GM20431 (cell line): ENCODE data around the gene WDR27.

Source experiments
- in situ Hi-C: fragments of 300-500 bp; cut with MseI, MboI; formaldehyde crosslinking; loops from one replicate; pipeline ENCODE4 v1.15.0; 2020; ENCODE audit warnings: low sequenced_read_pairs; ENCODE audit not compliant: unreplicated experiment

Gene WDR27

DNA sequence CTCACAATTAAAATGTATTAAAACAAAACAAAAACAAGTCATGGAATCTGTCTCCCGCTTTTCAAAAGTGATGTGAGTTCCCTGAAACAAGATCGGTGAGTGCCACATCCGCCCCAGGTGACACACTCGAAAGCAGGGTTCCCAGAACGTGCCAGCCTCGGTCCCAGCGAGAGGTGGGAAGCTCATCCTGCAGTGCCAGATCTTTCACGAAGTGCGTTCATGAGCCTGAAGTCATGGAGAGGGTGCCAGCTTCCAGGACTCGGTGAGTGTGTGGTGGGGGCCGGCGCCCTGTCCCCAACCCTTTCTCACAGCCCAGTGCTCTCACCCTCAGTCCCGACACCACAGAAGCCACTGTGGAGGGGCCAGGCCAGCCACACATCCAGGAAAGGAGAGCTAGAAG, 127.4 kb downstream of the WDR27 start:
- in situ Hi-C loops: no loop called here

DNA sequence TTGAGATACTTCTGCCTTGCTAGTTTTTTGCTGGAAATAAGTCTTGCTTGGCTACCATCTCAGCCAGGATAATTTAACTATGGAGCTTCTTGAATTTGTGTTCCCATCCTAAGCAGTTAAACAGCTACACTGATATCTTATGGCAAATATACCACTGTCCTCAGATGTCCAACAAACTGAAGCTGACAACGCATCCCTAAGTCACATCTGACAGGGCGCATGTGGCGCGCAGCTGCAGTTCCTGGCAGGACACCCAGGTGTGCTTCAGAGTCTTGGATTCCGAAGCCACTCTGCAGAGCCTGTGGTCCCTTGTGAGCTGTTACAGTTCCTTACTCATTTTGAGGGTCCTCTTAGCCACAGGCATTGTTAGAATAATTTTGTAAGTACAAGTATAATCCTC, 127.9 kb downstream of the WDR27 start:
- in situ Hi-C loops: no loop called here

DNA sequence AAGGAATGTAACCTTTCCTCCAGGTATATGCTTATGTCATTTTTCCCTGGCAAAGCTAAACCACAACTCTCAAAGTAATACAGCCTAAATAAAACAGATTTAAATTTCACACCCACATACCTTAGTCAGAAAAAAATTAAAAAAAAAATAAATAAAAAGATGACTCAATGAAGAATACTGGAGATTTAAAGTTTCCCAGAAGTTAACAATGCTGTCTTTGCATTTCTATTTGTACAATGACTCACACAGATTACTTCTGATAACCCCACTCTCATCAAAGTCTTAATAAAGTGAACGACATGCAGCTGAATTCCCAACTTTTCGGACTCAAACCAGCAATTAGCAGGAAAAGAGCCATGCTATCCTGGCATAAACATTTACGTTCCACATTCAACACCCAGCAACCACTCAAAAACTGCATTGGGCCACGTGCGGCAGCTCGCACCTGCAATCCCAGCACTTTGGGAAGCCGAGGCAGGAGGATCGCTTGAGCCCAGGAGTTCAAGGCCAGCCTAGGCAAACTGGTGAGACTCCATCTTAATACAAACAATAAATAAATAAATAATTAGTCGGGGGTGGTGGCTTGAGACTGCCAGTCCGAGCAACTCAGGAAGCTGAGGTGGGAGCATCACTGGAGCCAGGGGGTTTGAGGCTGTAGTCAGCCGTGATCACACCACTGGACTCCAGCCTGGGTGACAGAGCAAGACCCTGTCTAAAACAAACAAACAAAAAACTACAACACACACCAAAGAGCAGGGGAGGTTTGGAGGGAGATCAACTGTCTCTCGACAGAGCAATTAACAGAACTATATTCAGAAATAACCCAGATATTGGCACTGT, 130.5 kb downstream of the WDR27 start:
- in situ Hi-C loops: no loop called here

DNA sequence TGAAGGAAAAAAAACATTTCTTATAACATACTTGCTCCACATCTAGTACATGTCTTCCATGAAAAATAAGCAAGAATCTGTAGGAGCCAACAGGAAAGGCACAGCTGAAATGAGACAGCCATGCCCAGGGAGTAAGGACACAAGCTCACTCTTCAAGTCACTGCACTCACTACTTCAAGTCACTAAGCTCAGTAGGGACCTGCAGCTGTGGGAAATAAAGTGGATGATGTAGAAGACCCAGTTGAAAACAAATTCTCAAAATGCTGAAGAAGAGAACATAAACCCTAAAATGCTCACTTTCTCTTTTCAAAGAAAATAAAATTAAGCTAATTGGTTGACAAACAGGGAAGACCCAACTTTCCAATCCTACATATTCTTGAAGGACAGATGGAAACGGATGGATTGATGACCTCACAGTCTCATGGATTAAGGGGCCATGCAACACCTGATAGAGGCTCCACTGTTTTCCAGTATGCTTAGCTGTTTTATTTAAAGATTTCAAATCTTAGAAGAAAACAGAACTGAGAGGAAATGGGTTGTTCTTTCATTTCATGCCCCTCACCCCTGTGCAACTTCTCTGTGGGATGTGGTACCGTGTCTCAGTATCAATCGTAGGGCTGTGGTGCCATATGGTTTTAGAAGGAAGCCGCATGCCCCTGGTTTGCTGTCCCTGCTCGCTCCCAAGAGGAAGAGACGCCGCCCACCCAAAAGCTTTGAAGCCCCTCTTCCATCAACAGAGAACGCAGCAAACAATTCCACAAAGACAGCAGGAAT, 133.3 kb downstream of the WDR27 start:
- in situ Hi-C loops: no loop called here

GRCh38 chr6:169567819-169568218, 134.0 kb downstream of the WDR27 start:
- in situ Hi-C loops: no loop called here

GRCh38 chr6:169566961-169567750, 134.7 kb downstream of the WDR27 start:
- in situ Hi-C loops: no loop called here

DNA sequence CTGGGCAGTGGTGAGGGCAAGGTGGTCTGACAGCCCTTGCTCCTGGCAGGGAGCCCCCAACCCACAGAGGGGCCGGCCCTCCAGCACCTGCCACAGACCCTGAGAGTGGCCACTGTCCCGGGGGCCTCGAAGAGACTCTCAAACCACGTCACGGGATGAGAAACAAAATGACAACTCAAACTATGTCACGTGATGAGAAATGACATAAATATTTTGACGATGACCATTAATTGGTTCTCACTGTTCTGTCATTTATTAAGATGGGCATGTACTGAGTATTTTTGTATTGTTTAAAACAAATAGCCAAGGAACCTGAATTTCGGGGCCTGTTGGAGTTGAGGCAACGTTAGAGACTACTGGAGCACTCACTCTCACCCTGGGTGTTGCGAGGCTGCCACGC, 135.5 kb downstream of the WDR27 start:
- in situ Hi-C loops: no loop called here

GRCh38 chr6:169564453-169565240, 137.2 kb downstream of the WDR27 start:
- in situ Hi-C loops: no loop called here

GRCh38 chr6:169561665-169562064, 140.2 kb downstream of the WDR27 start:
- in situ Hi-C loops: no loop called here

DNA sequence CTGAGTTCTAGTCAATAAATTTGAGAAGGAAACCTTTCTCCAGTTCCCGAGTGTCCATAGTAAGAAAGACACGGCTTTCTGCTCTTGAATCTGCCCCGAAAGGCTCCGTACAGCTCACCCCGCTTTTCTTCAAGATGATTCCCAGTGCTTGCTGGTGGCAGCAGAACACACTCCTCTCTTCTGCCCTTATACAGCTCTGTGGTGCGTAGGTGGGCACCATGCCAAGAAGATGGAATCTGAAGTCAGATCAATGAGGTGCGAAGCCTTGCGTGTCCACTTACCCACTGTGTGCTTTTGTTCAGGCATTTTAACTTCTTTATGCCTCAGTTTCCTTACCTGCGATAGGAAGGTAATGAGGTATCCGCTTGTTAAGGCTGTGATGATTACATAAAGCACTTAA, 142.2 kb downstream of the WDR27 start:
- in situ Hi-C loops: no loop called here

- in situ Hi-C loops: no loop called here
Measured at GRCh38 chr6:169558774-169559441, 142.9 kb downstream of the WDR27 start.

GRCh38 chr6:169558378-169558773, 143.5 kb downstream of the WDR27 start:
- in situ Hi-C loops: no loop called here

DNA sequence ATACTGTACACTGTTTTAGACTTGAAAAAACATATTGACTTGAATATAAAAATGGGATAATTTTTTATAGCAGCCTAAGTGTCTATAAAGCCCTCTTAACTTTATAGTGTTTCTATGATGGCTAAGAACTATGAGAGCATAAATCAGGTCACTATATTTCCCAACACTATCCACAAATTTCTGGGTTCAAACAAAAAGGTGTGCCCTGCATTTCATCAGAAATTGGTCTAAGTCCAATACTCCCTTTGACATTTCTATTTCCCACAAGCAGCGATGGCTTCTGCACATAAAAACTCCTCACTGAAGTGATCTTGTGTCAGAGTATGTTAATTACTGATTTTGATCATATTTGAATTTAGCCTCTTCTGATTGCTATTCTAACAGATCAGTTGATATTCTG, 143.9 kb downstream of the WDR27 start:
- in situ Hi-C loops: no loop called here

DNA sequence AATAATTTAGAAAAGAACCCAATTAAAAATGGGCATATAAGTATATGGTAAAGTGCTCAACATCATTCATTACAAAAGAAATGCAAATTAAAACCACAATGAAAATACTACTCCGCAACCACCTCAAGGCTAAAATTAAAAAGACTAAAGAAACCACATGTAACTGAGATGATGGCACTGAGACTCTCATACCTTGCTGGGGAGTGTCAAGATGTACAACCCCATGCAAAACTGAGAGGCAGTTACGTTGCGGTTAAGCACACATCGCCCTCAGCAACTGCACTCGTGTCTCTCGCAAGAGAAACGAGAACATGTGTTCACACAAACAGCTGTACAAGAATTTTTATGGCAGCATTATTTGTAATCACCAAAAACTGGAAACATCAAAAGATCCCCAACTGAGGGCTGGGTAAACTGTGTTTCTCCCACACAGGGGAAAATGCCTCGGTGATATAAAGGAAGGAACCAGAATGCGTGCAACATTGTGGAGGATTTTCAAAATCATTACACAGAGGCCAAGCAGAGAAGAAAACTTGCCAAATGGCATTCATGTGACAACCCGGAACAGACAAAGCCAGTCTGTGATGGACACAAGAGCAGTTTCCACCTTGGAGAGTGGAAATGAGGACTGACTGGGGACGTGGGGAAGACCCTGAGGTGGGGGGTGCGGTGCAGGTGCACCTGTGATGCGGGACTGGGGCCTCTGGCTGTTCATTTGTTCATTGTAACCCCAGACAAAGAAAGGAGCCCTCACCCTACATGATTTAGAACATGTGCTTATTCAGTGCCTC, 144.9 kb downstream of the WDR27 start:
- in situ Hi-C loops: no loop called here

DNA sequence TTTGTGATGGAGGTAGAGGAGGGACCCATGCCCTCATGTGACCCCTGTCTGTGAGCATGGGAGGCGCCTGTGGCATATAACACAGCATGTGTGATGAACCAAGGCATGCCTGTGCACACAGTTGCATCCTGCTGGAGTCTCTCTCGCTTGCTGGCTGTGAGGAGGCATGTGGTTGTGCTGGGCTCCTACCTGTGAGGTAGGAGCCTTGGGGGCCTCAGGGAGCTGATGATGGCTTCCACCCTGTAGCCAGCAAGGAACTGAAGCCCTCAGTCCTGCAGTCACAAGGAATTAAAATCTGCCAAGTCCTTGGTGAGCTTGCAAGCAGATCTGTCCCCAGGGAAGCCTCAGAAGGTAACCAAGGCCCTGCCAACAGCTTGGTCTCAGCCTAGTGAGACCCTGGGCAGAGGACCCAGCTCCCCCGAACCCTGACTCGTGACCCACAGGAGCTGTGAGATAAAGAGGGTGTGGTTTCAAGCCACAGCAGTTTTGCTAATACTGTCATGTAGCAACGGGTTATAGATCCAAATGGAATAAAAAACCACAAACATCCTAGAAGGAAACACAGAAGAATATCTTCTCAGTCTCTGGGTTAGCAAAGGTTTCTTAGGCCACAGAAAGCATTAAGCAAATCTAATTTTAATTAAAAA, 145.7 kb downstream of the WDR27 start:
- in situ Hi-C loops: no loop called here

DNA sequence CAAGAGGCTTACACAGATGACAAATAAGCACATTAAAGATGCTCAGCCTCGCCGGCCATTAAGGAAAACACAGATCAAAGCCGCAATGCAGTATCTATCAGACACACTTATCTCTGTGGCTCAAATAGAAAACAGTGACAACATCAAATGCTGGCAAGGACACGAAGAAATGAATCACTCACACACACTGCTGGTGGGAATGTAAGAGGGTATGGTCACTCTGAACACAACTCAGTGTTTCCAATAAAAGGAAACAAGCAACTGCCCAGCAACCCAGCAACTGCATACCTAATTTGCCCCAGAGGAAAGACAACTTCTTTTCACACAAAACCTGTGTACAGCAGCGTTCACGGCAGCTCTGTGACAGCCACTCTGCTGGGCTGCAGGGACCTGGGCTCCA, 155.8 kb downstream of the WDR27 start:
- in situ Hi-C loops: no loop called here

DNA sequence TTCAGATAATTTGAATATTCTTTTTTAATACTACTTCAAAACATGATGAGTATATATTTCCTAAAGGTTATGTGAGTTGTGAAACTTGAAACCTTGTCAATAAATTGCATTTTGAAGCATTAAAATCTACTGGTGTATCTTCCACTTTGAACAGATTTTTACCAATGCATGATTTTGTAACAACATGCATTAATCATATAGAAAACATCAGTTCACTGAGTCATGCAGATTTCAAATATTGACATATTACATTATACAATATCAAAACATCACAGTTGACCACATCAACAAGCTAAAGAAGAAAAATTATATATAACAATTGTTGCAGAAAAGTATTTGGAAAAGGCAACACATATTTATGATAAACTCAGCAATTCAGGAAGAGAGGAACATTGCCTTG, 158.1 kb downstream of the WDR27 start:
- in situ Hi-C loops: no loop called here

GRCh38 chr6:169542491-169542890, 159.3 kb downstream of the WDR27 start:
- in situ Hi-C loops: no loop called here
